Lower leg skin (tissue), 4 donors: ENCODE results near the gene RRP36. TPM values are rescaled to one million over a fixed set of nuclear protein-coding genes. Genes with fewer than 3 reads are reported as not detected.

Source experiments
- DNase-seq, 2 donors: peaks; one replicate each; pipeline ENCODE4 v3.0.0-alpha.2; 2019; ENCODE audit warnings: low spot score in 2 of 2
- H3K4me3 ChIP-seq: fragments of 200-600 bp; sonication (generic); 2 replicates; pipeline ENCODE4 v1.5.1; 2017; ENCODE audit warnings: mild to moderate bottlenecking, low read depth; ENCODE audit not compliant: poor library complexity, severe bottlenecking
- POLR2A ChIP-seq, 2 donors: fragments of 450-650 bp; IDR thresholded peaks; one replicate each; pipeline ENCODE4 v1.6.1; 2016 to 2017; ENCODE audit warnings: antibody characterized with exemption in 2 of 2, mild to moderate bottlenecking in 1 of 2, moderate library complexity in 1 of 2
- WGBS, 2 donors: methylation state at CpG; one replicate each; pipeline ENCODE4 v1.1.5; 2018; 5-methylcytosine and 5-hydroxymethylcytosine counted together
- intact Hi-C: fragments of 100-400 bp; cut with DNase I; formaldehyde crosslinking; loops from one replicate; pipeline ENCODE4 v1.15.0; 2023; ENCODE audit warnings: low total_unique reads
- total RNA-seq, 4 donors: library from RNA; depleted of rRNA; stranded (reverse); fragments of >200 nt; gene quantifications; one replicate each; pipeline ENCODE4 v1.1.0, GENCODE V29; 2016
- TF ChIP-seq, protein P1 (sequence below), 3 donors: fragments of 450-650 bp; IDR thresholded peaks; one replicate each; pipeline ENCODE4 v1.5.1; 2016; ENCODE audit warnings: antibody characterized with exemption in 3 of 3, mild to moderate bottlenecking in 3 of 3, moderate library complexity in 2 of 3

Gene RRP36
- total RNA-seq, 4 donors from 2014 or later, result 38.5 to 61.9 (median 56.7) TPM

DNA sequence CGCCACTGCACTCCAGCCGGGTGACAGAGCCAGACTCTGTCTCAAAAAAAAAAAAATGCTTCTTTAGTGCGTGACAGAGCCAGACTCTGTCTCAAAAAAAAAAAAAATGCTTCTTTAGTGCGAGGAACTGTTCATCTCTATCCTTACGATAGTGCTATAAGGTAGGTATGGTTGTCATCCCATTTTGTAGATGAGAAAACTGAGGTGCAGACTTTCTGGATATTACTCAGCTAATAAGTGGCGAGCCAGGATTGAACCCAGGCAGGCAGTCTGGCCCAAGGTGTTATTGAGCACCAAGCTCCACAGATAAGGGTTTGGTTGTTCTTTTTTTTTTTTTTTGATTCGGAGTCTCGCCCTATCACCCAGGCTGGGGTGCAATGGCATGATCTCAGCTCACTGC is 19.6 kb upstream of the RRP36 start:
- no peak for TF ChIP-seq POLR2A (IDR thresholded peaks at IDR 0.05)
- TF ChIP-seq, protein P1, sequence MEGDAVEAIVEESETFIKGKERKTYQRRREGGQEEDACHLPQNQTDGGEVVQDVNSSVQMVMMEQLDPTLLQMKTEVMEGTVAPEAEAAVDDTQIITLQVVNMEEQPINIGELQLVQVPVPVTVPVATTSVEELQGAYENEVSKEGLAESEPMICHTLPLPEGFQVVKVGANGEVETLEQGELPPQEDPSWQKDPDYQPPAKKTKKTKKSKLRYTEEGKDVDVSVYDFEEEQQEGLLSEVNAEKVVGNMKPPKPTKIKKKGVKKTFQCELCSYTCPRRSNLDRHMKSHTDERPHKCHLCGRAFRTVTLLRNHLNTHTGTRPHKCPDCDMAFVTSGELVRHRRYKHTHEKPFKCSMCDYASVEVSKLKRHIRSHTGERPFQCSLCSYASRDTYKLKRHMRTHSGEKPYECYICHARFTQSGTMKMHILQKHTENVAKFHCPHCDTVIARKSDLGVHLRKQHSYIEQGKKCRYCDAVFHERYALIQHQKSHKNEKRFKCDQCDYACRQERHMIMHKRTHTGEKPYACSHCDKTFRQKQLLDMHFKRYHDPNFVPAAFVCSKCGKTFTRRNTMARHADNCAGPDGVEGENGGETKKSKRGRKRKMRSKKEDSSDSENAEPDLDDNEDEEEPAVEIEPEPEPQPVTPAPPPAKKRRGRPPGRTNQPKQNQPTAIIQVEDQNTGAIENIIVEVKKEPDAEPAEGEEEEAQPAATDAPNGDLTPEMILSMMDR (IDR thresholded peaks at IDR 0.05), result no peak
- WGBS, 2 donors, result 92 to 96% methylated on average over 8 of the region's 8 CpGs
- no peak for DNase-seq

GRCh38 chr6:43005844-43006243 is 15.6 kb upstream of the RRP36 start:
- 90 to 92% methylated on average over 5 of the region's 5 CpGs for WGBS, 2 donors
- no peak for DNase-seq
- intact Hi-C loops, result no loop called here
- H3K4me3 ChIP-seq, result no peak overlapping the region
- TF ChIP-seq, protein P1 (IDR thresholded peaks at IDR 0.05), result no peak
- no peak for TF ChIP-seq POLR2A (IDR thresholded peaks at IDR 0.05)

More for the DNA sequence above, 19.6 kb upstream of the RRP36 start:
- no peak overlapping the region for H3K4me3 ChIP-seq
- intact Hi-C loops, result no loop called here

DNA sequence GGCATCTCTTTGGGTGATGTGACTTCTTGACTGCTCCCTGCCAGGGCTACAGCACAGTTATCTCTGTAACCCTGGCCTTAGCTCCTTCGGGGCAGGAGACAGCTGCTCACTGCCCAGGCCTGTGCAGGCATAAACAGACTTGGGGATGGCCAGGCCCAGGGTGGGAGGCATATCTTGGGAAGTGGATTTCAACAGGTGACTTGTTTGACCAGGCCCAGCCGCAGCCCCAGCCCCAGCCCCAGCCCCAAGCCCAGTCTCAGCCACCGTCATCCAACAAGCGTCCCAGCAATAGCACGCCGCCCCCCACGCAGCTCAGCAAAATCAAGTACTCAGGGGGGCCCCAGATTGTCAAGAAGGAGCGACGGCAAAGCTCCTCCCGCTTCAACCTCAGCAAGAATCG is 15.2 kb upstream of the RRP36 start:
- intact Hi-C loops, result no loop called here
- H3K4me3 ChIP-seq, result no peak overlapping the region
- DNase-seq, result no peak
- TF ChIP-seq POLR2A (IDR thresholded peaks at IDR 0.05), result no peak
- TF ChIP-seq, protein P1 (IDR thresholded peaks at IDR 0.05), result no peak
- WGBS, 2 donors, result 94 to 96% methylated on average over 11 of the region's 11 CpGs

GRCh38 chr6:43007126-43007525 is 14.3 kb upstream of the RRP36 start:
- 93 to 94% methylated on average over 9 of the region's 9 CpGs for WGBS, 2 donors
- DNase-seq, result no peak
- no peak overlapping the region for H3K4me3 ChIP-seq
- intact Hi-C loops, result no loop called here
- TF ChIP-seq, protein P1 (IDR thresholded peaks at IDR 0.05), result no peak
- TF ChIP-seq POLR2A (IDR thresholded peaks at IDR 0.05), result no peak

- TF ChIP-seq, protein P1 (IDR thresholded peaks at IDR 0.05), result no peak
- no peak for TF ChIP-seq POLR2A (IDR thresholded peaks at IDR 0.05)
- DNase-seq, result no peak
- intact Hi-C loops, result no loop called here
- 67 to 70% methylated on average over 6 of the region's 6 CpGs for WGBS, 2 donors
- H3K4me3 ChIP-seq, result no peak overlapping the region
Observed at GRCh38 chr6:43009124-43009523, 12.3 kb upstream of the RRP36 start.

GRCh38 chr6:43011207-43011606 is 10.2 kb upstream of the RRP36 start:
- no peak overlapping the region for H3K4me3 ChIP-seq
- no peak for TF ChIP-seq POLR2A (IDR thresholded peaks at IDR 0.05)
- TF ChIP-seq, protein P1 (IDR thresholded peaks at IDR 0.05), result no peak
- DNase-seq, result no peak
- intact Hi-C loops, result no loop called here
- 76 to 83% methylated on average over 5 to 6 of the region's 6 CpGs for WGBS, 2 donors
